GM12878 (cell line): ENCODE data around the gene NSD2. TPM values are rescaled to one million over a fixed set of nuclear protein-coding genes. Genes with fewer than 3 reads are reported as not detected.

ENCODE experiments used
- ATAC-seq: fragments of 200-7000 bp; cut with Tn5 transposase; 3 replicates; pipeline ENCODE4 v1.9.1; 2020; ENCODE audit warnings: mild to moderate bottlenecking, moderate library complexity
- BruUV-seq: library from RNA; stranded (reverse); fragments of 400-500 nt; replicated peaks from 2 replicates; lab custom pipeline; 2021; lab: Mats Ljungman, UMichigan
- CTCF ChIA-PET: fragments of 300-600 bp; sonication (Branson Sonifier 250); formaldehyde crosslinking; extraction: SDS; loops from one replicate; lab custom pipeline; 2021; ENCODE audit warnings: inconsistent platforms; lab: Yijun Ruan, JAX
- POLR2A ChIA-PET: fragments of 350-600 bp; formaldehyde crosslinking; extraction: SDS; loops from one replicate; lab custom pipeline; 2021; ENCODE audit warnings: inconsistent platforms; lab: Charles Lee
- RAD21 ChIA-PET: fragments of 300-600 bp; sonication (Branson Sonifier 250); formaldehyde crosslinking; loops from one replicate; lab custom pipeline; 2023; ENCODE audit warnings: antibody characterized with exemption; ENCODE audit not compliant: unreplicated experiment; lab: Charles Lee
- SMC1A ChIA-PET: fragments of 300-600 bp; sonication (Branson Sonifier 250); formaldehyde crosslinking; loops from one replicate; lab custom pipeline; 2023; ENCODE audit not compliant: unreplicated experiment, uncharacterized antibody; lab: Charles Lee
- DNase-seq: peaks from one replicate; pipeline ENCODE4 v3.0.0-alpha.2; 2011; ENCODE audit warnings: low read depth, low spot score
- FAIRE-seq: peaks from 3 replicates; lab custom pipeline; 2011; peaks lifted over from hg19 to GRCh38; lab: Jason Lieb, UNC
- H2AFZ ChIP-seq: 2 replicates; pipeline ENCODE4 v1.6.0; 2011; ENCODE audit warnings: low read depth, low read length, control low read depth; ENCODE audit not compliant: control insufficient read depth
- H3K27ac ChIP-seq: 2 replicates; pipeline ENCODE4 v1.5.1; 2011; ENCODE audit warnings: control low read depth; ENCODE audit not compliant: control insufficient read depth, insufficient read depth
- H3K27me3 ChIP-seq, 2 experiments: replicated peaks in 1 of 2; 2 replicates each; pipeline versions ENCODE4 v1.6.0 to v1.6.1; 2011; ENCODE audit warnings: low read length in 1 of 2; ENCODE audit not compliant: control insufficient read depth in 2 of 2, insufficient read depth in 2 of 2
- H3K36me3 ChIP-seq, 2 experiments: 2 replicates each; pipeline ENCODE4 v1.5.1; 2011; ENCODE audit warnings: low read length in 1 of 2; ENCODE audit not compliant: control insufficient read depth in 2 of 2, insufficient read depth in 2 of 2
- H3K4me1 ChIP-seq: 2 replicates; pipeline ENCODE4 v1.6.1; 2011; ENCODE audit warnings: mild to moderate bottlenecking, low read length, moderate library complexity, mixed read lengths; ENCODE audit not compliant: control insufficient read depth, insufficient read depth
- H3K4me2 ChIP-seq: 2 replicates; pipeline ENCODE4 v1.6.0; 2011; ENCODE audit warnings: control low read depth; ENCODE audit not compliant: control insufficient read depth, insufficient read depth
- H3K4me3 ChIP-seq: fragments of 200-600 bp; sonication (generic); 2 replicates; pipeline ENCODE4 v1.5.1; 2016
- H3K79me2 ChIP-seq: 2 replicates; pipeline ENCODE4 v1.6.0; 2011; ENCODE audit warnings: low read length; ENCODE audit not compliant: control insufficient read depth, insufficient read depth
- H3K9ac ChIP-seq: 2 replicates; pipeline ENCODE4 v1.8.0; 2011; ENCODE audit warnings: low read length, control low read depth, mixed read lengths; ENCODE audit not compliant: control insufficient read depth, insufficient read depth
- H3K9me3 ChIP-seq: replicated peaks from 3 replicates; pipeline ENCODE4 v1.5.1; 2011; ENCODE audit warnings: mild to moderate bottlenecking, low read length; ENCODE audit not compliant: control insufficient read depth, insufficient read depth
- H4K20me1 ChIP-seq: 2 replicates; pipeline ENCODE4 v1.6.0; 2011; ENCODE audit not compliant: control insufficient read depth, insufficient read depth
- ATF7 ChIP-seq: fragments of 450-650 bp; IDR thresholded peaks from 2 replicates; pipeline ENCODE4 v1.6.1; 2016; ENCODE audit warnings: low read depth, mild to moderate bottlenecking
- DPF2 ChIP-seq: fragments of 450-650 bp; IDR thresholded peaks from 2 replicates; pipeline ENCODE4 v1.6.1; 2017; ENCODE audit warnings: mild to moderate bottlenecking
- GABPA ChIP-seq: IDR thresholded peaks from 2 replicates; pipeline ENCODE4 v1.6.1; 2014; ENCODE audit warnings: antibody characterized with exemption, low read depth, mild to moderate bottlenecking, inconsistent platforms
- NR2C1 ChIP-seq: fragments of 450-650 bp; IDR thresholded peaks from 2 replicates; pipeline ENCODE4 v1.6.1; 2017; ENCODE audit warnings: antibody characterized with exemption, mild to moderate bottlenecking, moderate library complexity
- PML ChIP-seq: IDR thresholded peaks from 2 replicates; pipeline ENCODE4 v1.6.1; 2012; ENCODE audit warnings: low read length, inconsistent platforms
- POLR2A ChIP-seq: IDR thresholded peaks from 2 replicates; pipeline ENCODE4 v1.6.1; 2011; ENCODE audit warnings: low read depth, mild to moderate bottlenecking, low read length
- RB1 ChIP-seq: fragments of 450-650 bp; formaldehyde crosslinking; IDR thresholded peaks from 2 replicates; pipeline ENCODE4 v1.6.1; 2017; ENCODE audit warnings: mild to moderate bottlenecking, borderline replicate concordance
- SIN3A ChIP-seq: IDR thresholded peaks from 2 replicates; pipeline ENCODE4 v1.6.1; 2012; ENCODE audit warnings: low read depth, low read length, improper control_type of control experiment
- SREBF1 ChIP-seq: IDR thresholded peaks from 2 replicates; pipeline ENCODE4 v1.6.1; 2012; ENCODE audit warnings: mild to moderate bottlenecking, low read length
- SUZ12 ChIP-seq: fragments of 200-600 bp; sonication (generic); IDR thresholded peaks from one replicate; pipeline ENCODE4 v1.6.1; 2018; ENCODE audit warnings: antibody characterized with exemption, mild to moderate bottlenecking; ENCODE audit not compliant: unreplicated experiment
- USF1 ChIP-seq: IDR thresholded peaks from 2 replicates; pipeline ENCODE4 v1.6.1; 2011; ENCODE audit warnings: borderline replicate concordance, low read depth, mild to moderate bottlenecking, moderate library complexity, mixed read lengths, low read length; ENCODE audit not compliant: insufficient read depth; ENCODE audit errors: extremely low read length
- WRNIP1 ChIP-seq: IDR thresholded peaks from 2 replicates; pipeline ENCODE4 v1.6.1; 2011; ENCODE audit warnings: low read depth, low read length, improper control_type of control experiment, borderline replicate concordance
- ZBTB4 ChIP-seq: fragments of 450-650 bp; formaldehyde crosslinking; IDR thresholded peaks from 2 replicates; pipeline ENCODE4 v1.4.0; 2022; ENCODE audit warnings: mild to moderate bottlenecking, moderate library complexity
- ZNF24 ChIP-seq: fragments of 450-650 bp; IDR thresholded peaks from 2 replicates; pipeline ENCODE4 v1.6.1; 2017; ENCODE audit warnings: antibody characterized with exemption, mild to moderate bottlenecking
- WGBS: methylation state at CpG from one replicate; pipeline ENCODE4 v1.1.6; 2016; ENCODE audit warnings: low lambda C conversion rate; ENCODE audit not compliant: insufficient replicate concordance, insufficient coverage; ENCODE audit errors: missing lambda C conversion rate; 5-methylcytosine and 5-hydroxymethylcytosine counted together
- in situ Hi-C: fragments of 300-500 bp; cut with MboI; formaldehyde crosslinking; loops from 9 replicates; pipeline ENCODE4 v1.14.3; 2018; ENCODE audit warnings: mixed read lengths
- intact Hi-C: fragments of 100-400 bp; cut with micrococcal nuclease; formaldehyde crosslinking; loops from one replicate; pipeline ENCODE4 v1.14.2; 2022; ENCODE audit not compliant: unreplicated experiment
- polyA plus RNA-seq, 11 experiments: library from polyadenylated mRNA; depleted of rRNA in 4 of 11; unstranded in 6 of 11; stranded (reverse) in 5 of 11; fragments of >200 nt; fragmentation: Nextera tagmentation in 4 of 11; fragmentation: Illumina TruSeq in 1 of 11; extraction: Ambion mirVana in 4 of 11; extraction: Trizol in 1 of 11; gene quantifications; 1 replicate in 1 of 11; 2 replicates in 10 of 11; pipeline versions ENCODE4 v1.2.1 to v1.2.3, GENCODE V29; 2011 to 2016; ENCODE audit warnings: inconsistent platforms in 2 of 11, missing spikeins in 2 of 11, low read depth in 1 of 11
- total RNA-seq, 4 experiments: library from RNA; depleted of rRNA in 3 of 4; stranded (reverse); fragments of >200 nt in 3 of 4; fragmentation: Illumina TruSeq in 1 of 4; extraction: Trizol in 1 of 4; gene quantifications; 2 replicates each; pipeline versions ENCODE4 v1.2.1 to v1.2.3, GENCODE V29; 2013 to 2021

Gene NSD2
- total and polyA plus RNA-seq, 10 of the 15 experiments (the other 5 are each of a cell fraction or from before 2014, with no cell fraction given): 8.6 to 139 (median 67.2) TPM

GRCh38 chr4:1958276-1959103 is 87.3 kb downstream of the NSD2 start:
- Histone ChIP-seq H3K4me3 (no peak overlapping the region), H4K20me1 (no peaks in the 10 kb centered on the region), H3K4me1 (no peaks in the 10 kb centered on the region), H3K27ac (no peak overlapping the region), H3K9me3 (no peaks in the 10 kb centered on the region), H3K27me3 (no peaks in the 10 kb centered on the region), H3K79me2 (no peaks in the 10 kb centered on the region), H2AFZ (no peak overlapping the region), H3K36me3 (peaks cover 42 to 56% of the 10 kb centered on the region in 2 experiments), H3K9ac (no peak overlapping the region), H3K4me2 (no peak overlapping the region)
- BruUV-seq: no TSS peak
- RAD21 ChIA-PET: no interaction called here
- no peak for TF ChIP-seq ZBTB4 (CRISPR knock-in tag)
- TF ChIP-seq SREBF1: no peak
- TF ChIP-seq GABPA: no peak
- TF ChIP-seq PML: no peak
- no peak for TF ChIP-seq ATF7
- TF ChIP-seq SIN3A: no peak
- no peak for TF ChIP-seq RB1
- TF ChIP-seq POLR2A: no peak
- no peak for TF ChIP-seq DPF2
- no peak for TF ChIP-seq NR2C1
- no peak for TF ChIP-seq SUZ12
- no peak for TF ChIP-seq USF1
- no peak for TF ChIP-seq ZNF24
- TF ChIP-seq WRNIP1: no peak
- ATAC-seq (no peak), DNase-seq (no peak), FAIRE-seq (no peak)
- SMC1A ChIA-PET: no interaction called here
- intact Hi-C loops: no loop called here
- POLR2A ChIA-PET: no interaction called here
- in situ Hi-C loops: no loop called here
- CTCF ChIA-PET: no interaction called here
- 95% methylated on average over 15 of the region's 15 CpGs for WGBS
